Keratinocyte (primary cell): Measurements from ENCODE around the gene GRIK2. TPM values are rescaled to one million over a fixed set of nuclear protein-coding genes. Genes with fewer than 3 reads are reported as not detected.

Experiments used
- DNase-seq: peaks from one replicate; pipeline ENCODE4 v3.0.0-alpha.2; 2011; ENCODE audit warnings: low read depth, missing footprints, low spot score
- FAIRE-seq: peaks from 2 replicates; lab custom pipeline; 2011; peaks lifted over from hg19 to GRCh38; lab: Jason Lieb, UNC
- H2AFZ ChIP-seq: 2 replicates; pipeline ENCODE4 v1.6.0; 2012; ENCODE audit warnings: low read length, control low read depth, inconsistent platforms; ENCODE audit not compliant: control insufficient read depth
- H3K27ac ChIP-seq: 2 replicates; pipeline ENCODE4 v1.5.1; 2011; ENCODE audit warnings: low read length; ENCODE audit not compliant: control insufficient read depth, insufficient read depth
- H3K27me3 ChIP-seq: 3 replicates; pipeline ENCODE4 v1.6.0; 2011; ENCODE audit warnings: low read length; ENCODE audit not compliant: control insufficient read depth, insufficient read depth; ENCODE audit errors: extremely low read depth
- H3K36me3 ChIP-seq, 2 experiments: 2 replicates in 1 of 2; 3 replicates in 1 of 2; pipeline ENCODE4 v1.5.1; 2011; ENCODE audit warnings: low read length in 2 of 2, mild to moderate bottlenecking in 1 of 2; ENCODE audit not compliant: control insufficient read depth in 2 of 2, insufficient read depth in 2 of 2; ENCODE audit errors: extremely low read depth in 1 of 2
- H3K4me1 ChIP-seq: 3 replicates; pipeline ENCODE4 v1.5.1; 2011; ENCODE audit warnings: low read length; ENCODE audit not compliant: control insufficient read depth, insufficient read depth; ENCODE audit errors: extremely low read depth
- H3K4me2 ChIP-seq: 3 replicates; pipeline ENCODE4 v1.6.0; 2011; ENCODE audit warnings: low read depth, low read length; ENCODE audit not compliant: control insufficient read depth, insufficient read depth; ENCODE audit errors: extremely low read depth
- H3K4me3 ChIP-seq, 3 experiments: fragments of 200-600 bp in 1 of 3; sonication (generic) in 1 of 3; 2 replicates in 2 of 3; 3 replicates in 1 of 3; pipeline ENCODE4 v1.5.1; 2011 to 2016; ENCODE audit warnings: low read length in 3 of 3, mild to moderate bottlenecking in 3 of 3, control low read depth in 2 of 3, inconsistent platforms in 1 of 3, low read depth in 1 of 3, mixed read lengths in 1 of 3, mixed run types in 1 of 3, moderate library complexity in 1 of 3; ENCODE audit not compliant: control insufficient read depth in 2 of 3, insufficient read depth in 2 of 3; ENCODE audit errors: extremely low read depth in 1 of 3
- H3K79me2 ChIP-seq: 2 replicates; pipeline ENCODE4 v1.6.0; 2012; ENCODE audit warnings: low read length; ENCODE audit not compliant: control insufficient read depth, insufficient read depth
- H3K9ac ChIP-seq: 3 replicates; pipeline ENCODE4 v1.6.0; 2011; ENCODE audit warnings: low read length; ENCODE audit not compliant: control insufficient read depth, insufficient read depth; ENCODE audit errors: extremely low read depth
- H3K9me1 ChIP-seq: 3 replicates; pipeline ENCODE4 v1.6.0; 2011; ENCODE audit warnings: low read length; ENCODE audit not compliant: control insufficient read depth, insufficient read depth; ENCODE audit errors: extremely low read depth
- H3K9me3 ChIP-seq: 2 replicates; pipeline ENCODE4 v1.5.1; 2012; ENCODE audit warnings: low read depth, low read length; ENCODE audit not compliant: control insufficient read depth
- H4K20me1 ChIP-seq: 3 replicates; pipeline ENCODE4 v1.6.0; 2011; ENCODE audit warnings: low read length; ENCODE audit not compliant: control insufficient read depth, insufficient read depth; ENCODE audit errors: extremely low read depth
- EZH2 ChIP-seq: IDR thresholded peaks from one replicate; pipeline ENCODE4 v1.6.1; 2012; ENCODE audit warnings: inconsistent platforms, mild to moderate bottlenecking, low read length, moderate library complexity
- dilution Hi-C: fragments of 300-500 bp; cut with MboI; formaldehyde crosslinking; loops from one replicate; pipeline ENCODE4 v1.7.0; 2020; ENCODE audit warnings: low sequenced_read_pairs; ENCODE audit not compliant: extremely low pct_ligation_motif_present
- polyA plus RNA-seq, 5 experiments: library from polyadenylated mRNA; depleted of rRNA in 3 of 5; stranded (reverse) in 3 of 5; stranded (forward) in 1 of 5; unstranded in 1 of 5; fragments of >200 nt; gene quantifications; 1 replicate in 1 of 5; 2 replicates in 3 of 5; 3 replicates in 1 of 5; pipeline versions ENCODE4 v1.2.1 to v1.2.3, GENCODE V29; 2011 to 2012; ENCODE audit warnings: missing spikeins in 2 of 5, low read depth in 1 of 5, low replicate concordance in 1 of 5
- TF ChIP-seq, protein P1 (sequence below), 3 experiments: IDR thresholded peaks in 1 of 3; conservative IDR thresholded peaks in 1 of 3; optimal IDR thresholded peaks in 1 of 3; 2 replicates in 2 of 3; 3 replicates in 1 of 3; pipeline versions ENCODE3 to v1.5.1; 2011; ENCODE audit warnings: low read length in 3 of 3, mild to moderate bottlenecking in 3 of 3, moderate library complexity in 2 of 3, control low read depth in 1 of 3, inconsistent platforms in 1 of 3; ENCODE audit not compliant: insufficient read depth in 2 of 3; ENCODE audit errors: extremely low read depth in 1 of 3

The GRIK2 gene
- polyA plus RNA-seq, 1 donor (not counting 4 experiments of a cell fraction or from before 2014, with no cell fraction given) = 0.01 TPM

DNA sequence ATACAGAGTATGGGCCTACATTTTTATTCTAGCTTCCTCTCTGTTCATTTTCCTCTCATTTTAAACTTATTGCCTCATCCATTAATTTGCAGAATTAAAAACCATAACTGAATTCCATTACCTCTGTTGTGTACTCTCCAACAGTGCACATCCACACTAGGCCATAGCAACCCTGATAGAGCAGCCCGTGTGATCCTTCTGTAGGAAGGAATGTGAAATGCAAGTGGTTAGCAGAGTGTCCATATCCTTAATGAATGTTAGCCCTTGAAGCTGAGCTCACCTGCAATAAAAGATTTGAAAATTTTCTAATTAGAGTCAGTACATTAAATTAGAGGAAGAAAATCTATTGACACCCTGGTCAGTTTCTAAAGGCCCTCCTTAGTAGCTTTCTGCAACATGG is 6.5 kb upstream of the GRIK2 start:
- Histone ChIP-seq H3K9me3 (no peaks in the 10 kb centered on the region), H3K4me1 (no peaks in the 10 kb centered on the region), H2AFZ (no peak overlapping the region), H3K4me2 (no peak overlapping the region), H4K20me1 (no peaks in the 10 kb centered on the region), H3K9me1 (no peaks in the 10 kb centered on the region), H3K9ac (no peak overlapping the region), H3K79me2 (no peaks in the 10 kb centered on the region), H3K36me3 (no peaks in the 10 kb centered on the region), H3K27ac (no peak overlapping the region), H3K4me3 (no peak overlapping the region), H3K27me3 (peaks cover 9% of the 10 kb centered on the region)
- TF ChIP-seq EZH2 = no peak
- TF ChIP-seq, protein P1, sequence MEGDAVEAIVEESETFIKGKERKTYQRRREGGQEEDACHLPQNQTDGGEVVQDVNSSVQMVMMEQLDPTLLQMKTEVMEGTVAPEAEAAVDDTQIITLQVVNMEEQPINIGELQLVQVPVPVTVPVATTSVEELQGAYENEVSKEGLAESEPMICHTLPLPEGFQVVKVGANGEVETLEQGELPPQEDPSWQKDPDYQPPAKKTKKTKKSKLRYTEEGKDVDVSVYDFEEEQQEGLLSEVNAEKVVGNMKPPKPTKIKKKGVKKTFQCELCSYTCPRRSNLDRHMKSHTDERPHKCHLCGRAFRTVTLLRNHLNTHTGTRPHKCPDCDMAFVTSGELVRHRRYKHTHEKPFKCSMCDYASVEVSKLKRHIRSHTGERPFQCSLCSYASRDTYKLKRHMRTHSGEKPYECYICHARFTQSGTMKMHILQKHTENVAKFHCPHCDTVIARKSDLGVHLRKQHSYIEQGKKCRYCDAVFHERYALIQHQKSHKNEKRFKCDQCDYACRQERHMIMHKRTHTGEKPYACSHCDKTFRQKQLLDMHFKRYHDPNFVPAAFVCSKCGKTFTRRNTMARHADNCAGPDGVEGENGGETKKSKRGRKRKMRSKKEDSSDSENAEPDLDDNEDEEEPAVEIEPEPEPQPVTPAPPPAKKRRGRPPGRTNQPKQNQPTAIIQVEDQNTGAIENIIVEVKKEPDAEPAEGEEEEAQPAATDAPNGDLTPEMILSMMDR (optimal IDR thresholded peaks at IDR 0.05 in 1 of 3, IDR thresholded peaks at IDR 0.05 in 1 of 3, conservative IDR thresholded peaks at IDR 0.05 in 1 of 3; ENCODE audit: extremely low read depth in 1 of 3, insufficient read depth in 2 of 3, low read length in 3 of 3) = peak; percentile 40 to 54 (median 53)
- FAIRE-seq (no peak), DNase-seq (no peak)
- dilution Hi-C loops = no loop called here

GRCh38 chr6:101391772-101392585 is 1.5 kb upstream of the GRIK2 start:
- H3K9ac ChIP-seq = no peak overlapping the region
- peaks cover 5% of the 10 kb centered on the region for H3K4me1 ChIP-seq
- no peaks in the 10 kb centered on the region for H3K9me1 ChIP-seq
- no peaks in the 10 kb centered on the region for H4K20me1 ChIP-seq
- H2AFZ ChIP-seq = no peak overlapping the region
- H3K36me3 ChIP-seq = no peaks in the 10 kb centered on the region
- H3K4me2 ChIP-seq = no peak overlapping the region
- dilution Hi-C loops = no loop called here
- H3K4me3 ChIP-seq = no peak overlapping the region
- FAIRE-seq (no peak), DNase-seq (no peak)
- TF ChIP-seq, protein P1 (optimal IDR thresholded peaks at IDR 0.05 in 1 of 3, IDR thresholded peaks at IDR 0.05 in 1 of 3, conservative IDR thresholded peaks at IDR 0.05 in 1 of 3; ENCODE audit: extremely low read depth in 1 of 3, insufficient read depth in 2 of 3, low read length in 3 of 3) = no peak
- no peak for TF ChIP-seq EZH2
- no peak overlapping the region for H3K27ac ChIP-seq
- H3K79me2 ChIP-seq = no peaks in the 10 kb centered on the region
- H3K27me3 ChIP-seq = peaks cover 32% of the 10 kb centered on the region
- H3K9me3 ChIP-seq = no peaks in the 10 kb centered on the region
